OCI-LY7 (cell line): ENCODE results near the gene DDX10. TPM values are rescaled to one million over a fixed set of nuclear protein-coding genes. Genes with fewer than 3 reads are reported as not detected.

Experiments
- BruUV-seq: library from RNA; stranded (reverse); fragments of 400-500 nt; replicated peaks from 2 replicates; lab custom pipeline; 2021; lab: Mats Ljungman, UMichigan
- CTCF ChIA-PET: fragments of 300-600 bp; sonication (Branson Sonifier 250); formaldehyde crosslinking; loops from one replicate; lab custom pipeline; 2022; ENCODE audit warnings: antibody characterized with exemption; ENCODE audit not compliant: unreplicated experiment; lab: Charles Lee
- POLR2A ChIA-PET: fragments of 300-600 bp; sonication (Branson Sonifier 250); formaldehyde crosslinking; loops from one replicate; lab custom pipeline; 2022; ENCODE audit warnings: antibody characterized with exemption; lab: Charles Lee
- DNase-seq: peaks from one replicate; pipeline ENCODE4 v3.0.0-alpha.2; 2015; ENCODE audit warnings: low spot score
- H2AFZ ChIP-seq: fragments of 200-600 bp; sonication (generic), shearing (Covaris generic); 2 replicates; pipeline ENCODE4 v1.6.1; 2014; ENCODE audit warnings: mild to moderate bottlenecking, antibody characterized with exemption, low read length, moderate library complexity
- H3K27ac ChIP-seq: fragments of 200-600 bp; sonication (generic); 2 replicates; pipeline ENCODE4 v1.5.1; 2014; ENCODE audit warnings: mixed run types, low read depth, mild to moderate bottlenecking, moderate library complexity, low read length, inconsistent platforms; ENCODE audit not compliant: poor library complexity, severe bottlenecking
- H3K36me3 ChIP-seq: fragments of 200-600 bp; sonication (generic); 2 replicates; pipeline ENCODE4 v1.6.1; 2014; ENCODE audit warnings: mild to moderate bottlenecking, antibody characterized with exemption, low read length, moderate library complexity, mixed read lengths; ENCODE audit not compliant: insufficient read depth
- H3K4me1 ChIP-seq: fragments of 200-600 bp; sonication (generic); 2 replicates; pipeline ENCODE4 v1.5.1; 2014; ENCODE audit warnings: mild to moderate bottlenecking, low read length; ENCODE audit not compliant: insufficient read depth, poor library complexity, severe bottlenecking
- H3K4me2 ChIP-seq: fragments of 200-600 bp; sonication (generic); 2 replicates; pipeline ENCODE4 v1.6.1; 2014; ENCODE audit warnings: mild to moderate bottlenecking, low read length
- H3K4me3 ChIP-seq: fragments of 200-600 bp; sonication (generic); 2 replicates; pipeline ENCODE4 v1.5.1; 2014; ENCODE audit warnings: mild to moderate bottlenecking, low read depth, low read length; ENCODE audit not compliant: poor library complexity, severe bottlenecking
- H3K79me2 ChIP-seq: fragments of 200-600 bp; sonication (generic); 2 replicates; pipeline ENCODE4 v1.6.1; 2016; ENCODE audit warnings: low read depth, mild to moderate bottlenecking, low read length, moderate library complexity, mixed read lengths; ENCODE audit not compliant: insufficient read depth
- H3K9me2 ChIP-seq: fragments of 200-600 bp; sonication (generic); 2 replicates; pipeline ENCODE4 v1.6.1; 2016; ENCODE audit warnings: mild to moderate bottlenecking, low read length, mixed read lengths; ENCODE audit not compliant: insufficient read depth
- H3K9me3 ChIP-seq: fragments of 200-600 bp; sonication (generic); 2 replicates; pipeline ENCODE4 v1.6.1; 2014; ENCODE audit warnings: mild to moderate bottlenecking, mixed run types, low read length, mixed read lengths
- H4K20me1 ChIP-seq: fragments of 200-600 bp; sonication (generic); 2 replicates; pipeline ENCODE4 v1.6.1; 2014; ENCODE audit warnings: mild to moderate bottlenecking, antibody characterized with exemption, low read length, moderate library complexity, mixed read lengths; ENCODE audit not compliant: insufficient read depth
- CTCF ChIP-seq: fragments of 200-600 bp; sonication (generic); conservative IDR thresholded peaks from 2 replicates; pipeline ENCODE4 v1.5.1; 2014; ENCODE audit warnings: mild to moderate bottlenecking, antibody characterized with exemption, low read length, moderate library complexity, mixed read lengths
- EZH2phosphoT487 ChIP-seq: fragments of 200-600 bp; sonication (generic); IDR thresholded peaks from 2 replicates; pipeline ENCODE4 v1.6.1; 2018; ENCODE audit warnings: low read depth, borderline replicate concordance, mild to moderate bottlenecking, mixed run types, antibody characterized with exemption, low read length, moderate library complexity, mixed read lengths
- intact Hi-C: fragments of 100-400 bp; cut with micrococcal nuclease; formaldehyde crosslinking; loops from one replicate; pipeline ENCODE4 v1.10.0; 2022; ENCODE audit not compliant: unreplicated experiment
- total RNA-seq, 2 experiments: library from RNA; depleted of rRNA in 1 of 2; stranded (reverse); fragments of >200 nt in 1 of 2; shearing (Covaris generic) in 1 of 2; gene quantifications; 2 replicates each; pipeline ENCODE4 v1.2.3, GENCODE V29; 2014 to 2022

The DDX10 gene
- total RNA-seq, 2 experiments from 2014 or later = 46.5 to 48.7 TPM

GRCh38 chr11:108873941-108874340 lies 209.1 kb downstream of the DDX10 start:
- Histone ChIP-seq H3K9me2 (no peaks in the 10 kb centered on the region), H3K4me1 (no peaks in the 10 kb centered on the region), H3K4me2 (no peak overlapping the region), H3K36me3 (no peaks in the 10 kb centered on the region), H3K9me3 (no peaks in the 10 kb centered on the region), H3K27ac (no peak overlapping the region), H2AFZ (no peak overlapping the region), H3K79me2 (no peaks in the 10 kb centered on the region), H3K4me3 (no peak overlapping the region), H4K20me1 (no peaks in the 10 kb centered on the region)
- no TSS peak for BruUV-seq
- ChIA-PET POLR2A (interaction anchor here (0.6 kb wide), 1 partner anchor 165 kb away, joined by 3 read pairs; no protein-coding TSS in a partner anchor), CTCF (no interaction called here)
- no peak for DNase-seq
- intact Hi-C loops = loop anchor here (5.0 kb wide), 1 partner anchor 177 kb away; no protein-coding TSS in a partner anchor
- TF ChIP-seq EZH2phosphoT487 = no peak
- no peak for TF ChIP-seq CTCF

GRCh38 chr11:108875134-108875533 lies 210.3 kb downstream of the DDX10 start:
- Histone ChIP-seq H3K27ac (no peak overlapping the region), H3K9me2 (no peaks in the 10 kb centered on the region), H2AFZ (no peak overlapping the region), H3K4me3 (no peak overlapping the region), H3K4me2 (no peak overlapping the region), H3K9me3 (no peaks in the 10 kb centered on the region), H3K79me2 (no peaks in the 10 kb centered on the region), H3K4me1 (no peaks in the 10 kb centered on the region), H3K36me3 (no peaks in the 10 kb centered on the region), H4K20me1 (no peaks in the 10 kb centered on the region)
- intact Hi-C loops = no loop called here
- CTCF ChIA-PET = no interaction called here
- no TSS peak for BruUV-seq
- no peak for TF ChIP-seq EZH2phosphoT487
- TF ChIP-seq CTCF = no peak
- DNase-seq = no peak
- POLR2A ChIA-PET = interaction anchor here (0.5 to 1.4 kb wide), 4 partner anchors 17 to 1026 kb away, joined by 3 to 4 read pairs (median 3); no protein-coding TSS in a partner anchor

GRCh38 chr11:108877178-108877577 lies 212.3 kb downstream of the DDX10 start:
- Histone ChIP-seq H3K4me3 (no peak overlapping the region), H4K20me1 (no peaks in the 10 kb centered on the region; the same call in 1 of the 2 replicates), H3K36me3 (no peaks in the 10 kb centered on the region), H3K4me2 (no peak overlapping the region), H3K79me2 (no peaks in the 10 kb centered on the region), H3K4me1 (no peaks in the 10 kb centered on the region), H3K9me2 (no peaks in the 10 kb centered on the region), H3K27ac (no peak overlapping the region), H2AFZ (no peak overlapping the region), H3K9me3 (no peaks in the 10 kb centered on the region)
- no TSS peak for BruUV-seq
- ChIA-PET POLR2A (interaction anchor here (0.6 to 1.4 kb wide), 3 partner anchors 8 to 20 kb away, joined by 3 to 4 read pairs (median 4); no protein-coding TSS in a partner anchor), CTCF (no interaction called here)
- TF ChIP-seq CTCF = no peak
- no peak for TF ChIP-seq EZH2phosphoT487
- DNase-seq = no peak
- intact Hi-C loops = no loop called here
